Measurements from ENCODE around the gene TFAP2E.
"Not testable (repeated sequence)": the region's sequence is repeated elsewhere in the genome, so short reads cannot be mapped to it uniquely, and the experiment has no call there.

Gene TFAP2E

DNA sequence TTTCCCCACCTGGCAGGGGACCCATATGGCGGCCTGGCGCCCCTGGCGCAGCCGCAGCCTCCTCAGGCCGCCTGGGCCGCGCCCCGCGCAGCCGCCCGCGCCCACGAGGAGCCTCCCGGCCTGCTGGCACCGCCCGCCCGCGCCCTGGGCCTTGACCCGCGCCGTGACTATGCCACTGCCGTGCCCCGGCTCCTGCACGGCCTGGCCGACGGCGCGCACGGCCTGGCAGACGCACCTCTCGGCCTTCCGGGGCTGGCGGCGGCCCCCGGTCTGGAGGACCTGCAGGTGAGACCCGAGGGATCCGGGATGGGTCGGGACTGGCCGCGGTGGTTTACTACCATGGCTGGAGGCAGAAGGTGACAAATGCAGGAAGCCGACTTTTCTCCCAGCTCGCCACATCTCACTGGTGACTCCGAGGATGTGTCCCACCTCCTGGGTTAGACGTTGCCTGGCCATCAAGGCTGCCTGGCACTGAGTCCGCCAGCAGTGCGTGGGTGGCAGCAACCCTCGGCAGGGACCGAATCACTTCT lies 1.1 kb downstream of the TFAP2E start:
- DNase-seq (ENCODE audit: low read depth in 2 of 2), result no peak

DNA sequence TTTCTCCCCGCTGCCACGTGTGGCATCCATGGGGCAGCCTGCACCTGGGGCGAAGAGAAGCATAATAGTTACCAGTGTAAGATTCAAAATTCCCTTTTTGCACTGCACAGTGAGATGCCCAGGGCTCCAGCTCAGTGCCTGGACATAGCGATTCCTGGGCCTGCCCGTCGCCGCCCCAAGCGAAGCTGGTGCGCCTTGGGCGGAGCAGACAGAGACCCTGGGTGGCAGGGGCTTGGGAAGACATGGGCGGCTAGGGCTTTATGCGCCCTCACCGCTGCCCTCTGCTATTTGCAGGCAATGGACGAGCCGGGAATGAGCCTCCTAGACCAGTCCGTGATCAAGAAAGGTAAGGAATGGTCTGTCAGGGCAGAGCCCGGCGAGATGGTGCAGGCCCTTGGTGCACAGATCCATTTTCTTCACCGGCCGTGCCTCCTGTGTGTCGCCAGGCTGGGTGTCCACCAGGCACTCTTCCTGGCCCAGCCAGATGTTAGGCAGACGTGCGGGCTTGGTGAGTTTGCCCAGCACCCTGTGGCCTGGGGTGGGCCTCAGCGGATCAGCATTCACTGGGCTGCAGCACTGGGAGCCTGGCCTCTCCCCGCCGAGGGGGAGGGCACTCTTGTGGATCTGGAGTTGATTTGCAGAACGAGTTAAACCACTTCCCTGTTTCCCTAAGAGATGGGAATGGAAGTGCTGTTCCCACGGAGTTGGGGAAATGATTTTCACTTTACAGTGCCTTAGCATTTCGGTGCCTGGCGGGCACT lies 1.7 kb downstream of the TFAP2E start:
- DNase-seq (ENCODE audit: low read depth in 2 of 2), result no peak

DNA sequence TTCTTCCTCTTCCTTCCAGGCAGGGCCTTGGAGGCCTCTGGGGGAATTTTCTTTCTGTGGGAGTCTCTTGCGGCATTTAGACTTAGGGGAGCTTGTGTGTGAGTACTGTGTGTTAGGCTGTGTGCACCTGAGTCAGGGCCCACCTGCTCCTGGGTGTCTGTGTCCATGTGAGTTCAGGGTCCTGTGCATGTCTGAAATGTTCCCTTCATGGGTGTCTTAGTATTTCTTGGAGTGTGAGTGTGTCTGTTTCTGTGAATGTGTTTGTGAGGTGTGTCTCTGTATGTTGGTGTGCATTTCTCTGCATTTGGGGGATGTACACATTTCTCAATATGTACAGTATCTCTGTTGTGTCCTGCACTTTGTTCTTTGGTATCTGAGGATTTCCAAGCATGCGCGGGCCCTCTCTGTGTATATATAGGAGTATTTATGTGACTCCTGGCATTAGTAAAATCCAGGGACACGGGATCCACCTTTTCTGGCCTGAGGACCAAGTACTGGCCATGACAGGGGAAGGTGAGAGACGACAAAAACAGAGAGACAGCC lies 2.4 kb downstream of the TFAP2E start:
- no peak for DNase-seq (ENCODE audit: low read depth in 2 of 2)

DNA sequence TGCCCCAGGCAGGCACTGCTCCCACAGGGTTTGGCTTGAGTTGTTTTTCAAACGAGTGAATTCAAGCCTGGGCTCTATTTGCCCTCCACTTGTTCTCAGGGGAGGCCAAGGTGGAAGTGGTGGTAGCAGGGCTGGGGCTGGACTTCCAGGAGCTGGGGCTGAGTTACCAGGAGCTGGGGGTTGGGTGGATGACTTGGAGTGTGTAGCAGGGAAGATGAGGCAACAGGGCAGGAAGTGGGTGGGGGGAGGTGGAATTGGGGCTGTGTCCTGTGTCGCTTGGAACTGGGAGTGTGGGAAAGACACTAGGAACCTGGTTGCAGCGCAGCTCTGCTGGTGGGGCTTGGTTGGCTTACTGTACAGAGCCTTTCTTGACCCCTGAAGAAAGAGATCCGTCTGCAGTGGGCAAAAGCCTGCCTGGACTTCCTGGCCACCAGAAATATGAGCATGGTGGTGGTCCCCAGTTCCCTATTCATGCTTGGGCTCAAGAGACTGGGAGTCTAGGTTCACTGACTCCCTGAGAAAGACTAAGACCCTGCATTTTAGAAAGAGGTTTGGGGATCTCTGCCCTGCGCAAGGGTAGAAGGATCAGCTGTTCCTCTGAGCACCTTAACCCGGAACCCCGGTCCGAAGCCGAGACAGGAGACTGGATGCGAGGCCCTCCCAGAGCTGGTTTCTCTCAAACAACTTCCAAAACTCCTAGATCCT lies 3.1 kb downstream of the TFAP2E start:
- DNase-seq (ENCODE audit: low read depth in 2 of 2), result no peak

DNA sequence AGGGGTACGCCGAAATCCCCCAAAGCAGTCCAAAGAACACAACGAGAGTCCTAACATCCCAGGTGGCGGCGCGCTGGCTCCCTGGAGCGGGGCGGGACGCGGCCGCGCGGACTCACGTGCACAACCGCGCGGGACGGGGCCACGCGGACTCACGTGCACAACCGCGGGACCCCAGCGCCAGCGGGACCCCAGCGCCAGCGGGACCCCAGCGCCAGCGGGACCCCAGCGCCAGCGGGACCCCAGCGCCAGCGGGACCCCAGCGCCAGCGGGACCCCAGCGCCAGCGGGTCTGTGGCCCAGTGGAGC lies 3.6 kb downstream of the TFAP2E start:
- DNase-seq (ENCODE audit: low read depth in 2 of 2), result not testable (repeated sequence)

DNA sequence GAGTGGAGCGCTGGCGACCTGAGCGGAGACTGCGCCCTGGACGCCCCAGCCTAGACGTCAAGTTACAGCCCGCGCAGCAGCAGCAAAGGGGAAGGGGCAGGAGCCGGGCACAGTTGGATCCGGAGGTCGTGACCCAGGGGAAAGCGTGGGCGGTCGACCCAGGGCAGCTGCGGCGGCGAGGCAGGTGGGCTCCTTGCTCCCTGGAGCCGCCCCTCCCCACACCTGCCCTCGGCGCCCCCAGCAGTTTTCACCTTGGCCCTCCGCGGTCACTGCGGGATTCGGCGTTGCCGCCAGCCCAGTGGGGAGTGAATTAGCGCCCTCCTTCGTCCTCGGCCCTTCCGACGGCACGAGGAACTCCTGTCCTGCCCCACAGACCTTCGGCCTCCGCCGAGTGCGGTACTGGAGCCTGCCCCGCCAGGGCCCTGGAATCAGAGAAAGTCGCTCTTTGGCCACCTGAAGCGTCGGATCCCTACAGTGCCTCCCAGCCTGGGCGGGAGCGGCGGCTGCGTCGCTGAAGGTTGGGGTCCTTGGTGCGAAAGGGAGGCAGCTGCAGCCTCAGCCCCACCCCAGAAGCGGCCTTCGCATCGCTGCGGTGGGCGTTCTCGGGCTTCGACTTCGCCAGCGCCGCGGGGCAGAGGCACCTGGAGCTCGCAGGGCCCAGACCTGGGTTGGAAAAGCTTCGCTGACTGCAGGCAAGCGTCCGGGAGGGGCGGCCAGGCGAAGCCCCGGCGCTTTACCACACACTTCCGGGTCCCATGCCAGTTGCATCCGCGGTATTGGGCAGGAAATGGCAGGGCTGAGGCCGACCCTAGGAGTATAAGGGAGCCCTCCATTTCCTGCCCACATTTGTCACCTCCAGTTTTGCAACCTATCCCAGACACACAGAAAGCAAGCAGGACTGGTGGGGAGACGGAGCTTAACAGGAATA lies 4.2 kb downstream of the TFAP2E start:
- DNase-seq (ENCODE audit: low read depth in 2 of 2), result no peak

DNA sequence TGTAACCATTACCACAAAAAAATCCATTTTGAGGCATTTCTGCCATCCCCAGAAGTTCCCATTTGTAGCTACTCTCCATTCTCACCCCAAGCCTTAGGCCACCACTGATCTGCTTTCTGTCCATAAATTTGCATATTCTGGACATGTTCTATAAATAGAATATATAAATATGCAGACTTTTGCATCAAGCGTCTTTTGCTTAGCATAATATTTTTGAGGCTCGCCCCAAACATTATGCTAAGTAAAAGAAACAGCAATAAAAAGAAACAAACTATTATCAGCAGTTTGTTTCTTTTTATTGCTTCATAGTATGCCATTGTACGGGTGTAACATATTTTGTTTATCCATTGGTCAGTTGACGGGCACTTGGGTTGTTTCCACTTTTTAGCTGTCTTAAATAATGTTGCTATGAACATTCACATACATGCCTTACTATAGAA lies 7.9 kb downstream of the TFAP2E start:
- no peak for DNase-seq (ENCODE audit: low read depth in 2 of 2)

DNA sequence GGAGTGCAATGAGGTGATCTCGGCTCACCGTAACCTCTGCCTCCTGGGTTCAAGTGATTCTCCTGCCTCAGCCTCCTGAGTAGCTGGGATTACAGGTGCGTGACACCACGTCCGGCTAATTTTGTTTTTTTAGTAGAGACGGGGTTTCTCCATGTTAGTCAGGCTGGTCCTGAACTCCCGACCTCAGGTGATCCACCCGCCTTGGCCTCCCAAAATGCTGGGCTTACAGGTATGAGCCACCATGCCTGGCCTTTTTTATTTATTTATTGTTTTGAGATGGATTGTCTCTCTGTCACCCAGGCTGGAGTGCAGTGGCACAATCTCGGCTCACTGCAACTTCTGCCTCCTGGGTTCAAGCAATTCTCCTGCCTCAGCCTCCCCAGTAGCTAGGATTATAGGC lies 8.5 kb downstream of the TFAP2E start:
- DNase-seq (ENCODE audit: low read depth in 2 of 2), result not testable (repeated sequence)

DNA sequence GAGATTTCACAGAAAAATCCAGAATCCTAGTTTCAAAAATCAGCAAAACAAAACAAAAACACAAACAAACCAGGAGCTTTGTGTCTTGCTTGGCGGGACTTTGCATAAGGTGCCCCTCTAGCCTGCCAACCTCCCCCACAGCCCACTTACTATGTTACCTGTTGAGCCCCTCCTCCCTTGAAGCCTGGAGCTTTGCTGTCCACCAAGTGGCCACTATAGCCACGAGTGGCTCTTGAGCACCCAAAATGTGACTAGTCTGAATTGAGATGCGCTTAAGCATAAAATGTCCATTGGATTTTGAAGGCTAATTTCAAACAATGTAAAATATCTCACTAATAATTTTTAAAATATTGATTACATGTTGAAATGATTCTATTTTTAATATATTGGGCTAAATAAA lies 12.2 kb downstream of the TFAP2E start:
- no peak for DNase-seq (ENCODE audit: low read depth in 2 of 2)

DNA sequence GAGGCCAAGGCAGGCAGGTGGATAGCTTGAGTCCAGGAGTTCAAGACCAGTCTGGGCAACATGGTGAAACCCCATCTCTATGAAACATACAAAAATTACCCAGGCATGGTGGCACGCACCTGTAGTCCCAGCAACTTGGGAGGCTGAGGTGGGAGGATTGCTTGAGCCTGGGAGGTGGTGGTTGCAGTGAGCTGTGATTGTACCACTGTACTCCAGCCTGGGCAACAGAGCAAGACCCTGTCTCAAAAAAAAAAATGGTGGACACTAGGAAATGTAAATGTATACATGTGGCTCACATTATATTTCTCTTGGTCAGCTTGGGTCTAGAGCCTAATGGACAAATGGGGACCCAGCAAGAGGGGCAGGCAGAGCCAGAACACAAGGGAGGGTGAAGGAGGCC lies 12.7 kb downstream of the TFAP2E start:
- not testable (repeated sequence) for DNase-seq (ENCODE audit: low read depth in 2 of 2)

DNA sequence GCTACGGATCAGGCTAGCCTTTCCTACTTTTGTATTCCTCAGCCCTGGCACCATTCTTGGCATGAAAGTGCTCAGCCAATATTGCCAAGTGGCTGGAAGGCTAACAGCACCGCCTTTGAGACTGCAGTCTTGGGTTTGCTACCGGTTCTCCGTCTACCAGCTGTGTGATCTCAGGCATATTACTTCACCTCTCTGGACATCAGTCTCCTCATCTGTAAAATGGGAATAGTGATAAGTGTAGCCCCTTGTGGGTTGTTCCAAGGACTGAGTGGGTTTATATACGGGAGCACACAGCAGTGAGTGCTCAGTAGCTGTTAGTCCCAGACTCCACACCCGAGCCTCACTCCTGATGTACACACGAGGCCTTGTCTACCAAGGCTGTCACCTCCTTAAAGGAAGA lies 13.7 kb downstream of the TFAP2E start:
- DNase-seq (ENCODE audit: low read depth in 2 of 2), result no peak

DNA sequence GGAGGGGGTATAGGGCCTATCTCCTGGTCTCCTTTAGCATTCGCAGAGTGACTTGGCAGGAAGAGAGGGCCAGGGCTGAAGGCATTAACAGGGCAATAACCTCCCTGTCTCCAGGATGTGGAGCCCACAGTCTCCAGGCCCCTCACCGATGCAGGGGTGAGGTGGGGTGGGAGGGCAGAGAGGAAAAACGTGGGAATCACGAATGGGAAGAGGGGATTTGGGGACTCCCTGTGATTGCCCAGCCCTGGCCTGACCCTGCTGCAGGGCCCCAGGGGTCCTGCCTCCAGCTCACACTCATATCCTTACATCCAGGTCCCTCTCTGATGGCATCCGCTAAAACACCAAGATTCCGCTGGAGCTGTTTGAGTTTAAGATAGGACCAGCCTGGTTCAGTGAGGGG lies 14.6 kb downstream of the TFAP2E start:
- DNase-seq (ENCODE audit: low read depth in 2 of 2), result no peak

DNA sequence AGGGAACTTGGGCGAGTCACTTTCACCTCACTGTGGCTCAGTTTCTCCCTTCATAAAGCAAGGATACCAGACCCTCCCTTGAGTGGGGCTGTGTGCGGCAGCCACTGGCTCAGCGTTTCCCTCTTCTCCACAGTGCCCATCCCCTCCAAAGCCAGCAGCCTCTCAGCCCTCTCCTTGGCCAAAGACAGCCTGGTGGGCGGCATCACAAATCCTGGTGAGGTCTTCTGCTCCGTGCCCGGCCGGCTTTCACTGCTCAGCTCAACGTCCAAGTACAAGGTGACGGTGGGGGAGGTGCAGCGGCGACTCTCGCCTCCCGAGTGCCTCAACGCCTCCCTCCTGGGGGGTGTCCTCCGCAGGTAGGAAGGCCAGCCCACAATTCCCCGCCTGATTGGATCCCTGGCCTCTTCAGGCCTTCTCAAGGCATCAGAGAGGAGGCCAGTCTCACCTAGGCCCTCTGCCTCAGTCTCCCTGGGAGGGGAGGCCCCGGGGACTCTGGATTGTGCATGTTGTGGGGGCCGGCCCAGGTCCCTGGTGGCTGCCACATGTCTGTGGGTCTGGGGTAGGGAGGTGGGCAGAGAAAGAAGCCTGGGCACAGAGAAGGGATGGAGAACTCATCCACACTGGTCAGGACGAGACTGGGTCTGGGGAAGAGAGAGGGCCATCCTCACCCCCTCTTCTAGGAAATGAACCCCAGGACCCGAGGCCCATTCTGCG lies 15.2 kb downstream of the TFAP2E start:
- no peak for DNase-seq (ENCODE audit: low read depth in 2 of 2)

DNA sequence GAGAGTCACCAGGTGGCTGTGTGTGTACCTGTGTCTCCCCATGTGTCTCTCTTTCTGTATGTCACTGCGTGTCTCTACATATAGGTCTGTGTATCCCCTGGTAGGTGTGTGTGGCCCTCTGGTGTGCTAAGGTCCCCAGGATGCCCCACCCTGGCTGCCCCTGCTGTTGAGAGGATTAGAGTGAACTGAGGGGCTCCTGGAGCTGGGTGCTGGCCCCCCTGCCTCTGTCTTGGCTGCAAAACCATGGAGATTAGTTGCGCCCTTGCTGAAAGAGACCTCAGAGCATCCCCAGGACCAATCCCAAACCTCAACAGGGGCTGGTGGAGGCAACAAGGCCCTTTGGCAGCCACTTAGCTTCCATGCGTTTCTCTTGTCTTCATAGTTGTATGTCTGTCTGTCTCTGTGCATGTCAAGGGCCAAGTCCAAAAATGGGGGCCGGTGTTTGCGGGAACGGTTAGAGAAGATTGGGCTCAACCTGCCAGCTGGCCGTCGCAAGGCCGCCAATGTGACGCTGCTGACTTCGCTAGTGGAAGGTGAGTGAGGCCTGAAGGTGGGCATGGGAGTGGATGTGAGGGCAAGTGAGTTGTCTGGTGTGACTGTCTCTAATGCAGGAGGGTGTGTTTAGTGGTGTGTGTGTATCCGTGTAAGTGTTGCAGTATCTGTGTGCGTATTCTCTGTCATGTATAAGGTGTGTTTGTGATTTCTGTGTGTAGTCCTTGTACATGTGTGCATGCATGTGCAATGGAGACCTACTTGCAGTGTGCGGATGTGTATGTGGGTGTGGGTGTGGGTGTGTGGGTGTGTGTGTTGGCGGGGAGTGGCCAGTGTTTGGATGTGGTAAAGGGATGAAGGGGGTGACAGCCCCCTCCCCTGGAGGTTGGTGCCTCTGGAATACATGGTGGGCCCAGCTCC lies 16.7 kb downstream of the TFAP2E start:
- DNase-seq (ENCODE audit: low read depth in 2 of 2), result no peak

DNA sequence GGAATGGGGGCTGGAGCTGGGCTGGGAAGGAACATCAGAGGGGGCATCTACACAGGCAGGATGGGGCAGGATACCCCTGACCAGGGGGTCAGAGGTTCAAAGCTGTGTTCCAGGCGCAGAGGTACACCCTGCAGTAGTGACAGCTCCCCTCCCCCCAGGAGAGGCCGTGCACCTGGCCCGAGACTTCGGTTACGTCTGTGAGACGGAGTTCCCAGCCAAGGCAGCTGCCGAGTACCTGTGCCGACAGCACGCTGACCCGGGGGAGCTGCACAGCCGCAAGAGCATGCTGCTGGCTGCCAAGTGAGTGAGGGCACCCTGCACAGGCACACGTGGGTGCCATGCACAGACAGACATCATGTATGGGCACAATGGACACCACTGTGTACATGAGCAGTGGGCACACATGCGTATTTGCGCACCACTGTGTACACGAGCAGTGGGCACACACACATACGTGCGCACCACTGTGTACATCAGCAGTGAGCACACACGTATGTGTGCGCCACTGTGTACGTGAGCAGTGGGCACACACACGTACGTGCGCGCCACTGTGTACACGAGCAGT lies 17.4 kb downstream of the TFAP2E start:
- no peak for DNase-seq (ENCODE audit: low read depth in 2 of 2)

DNA sequence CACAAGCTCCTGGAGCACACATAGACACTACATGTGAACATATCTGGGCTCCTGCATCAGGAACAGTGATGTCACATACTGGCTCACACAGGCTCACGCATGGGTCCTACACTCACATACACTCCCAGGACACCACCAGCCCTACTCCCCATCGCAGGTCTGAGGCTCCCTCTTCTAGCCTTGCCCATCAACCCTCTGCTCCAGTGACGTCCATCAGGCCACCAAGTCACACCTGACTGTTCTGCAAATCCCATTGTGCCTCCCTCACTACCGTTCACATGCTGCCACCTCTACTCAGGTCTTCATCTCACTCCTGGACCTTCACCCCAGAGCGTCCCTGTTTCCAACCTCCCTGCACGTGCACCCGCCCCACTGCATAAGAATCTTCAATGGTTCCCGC lies 18.1 kb downstream of the TFAP2E start:
- no peak for DNase-seq (ENCODE audit: low read depth in 2 of 2)

DNA sequence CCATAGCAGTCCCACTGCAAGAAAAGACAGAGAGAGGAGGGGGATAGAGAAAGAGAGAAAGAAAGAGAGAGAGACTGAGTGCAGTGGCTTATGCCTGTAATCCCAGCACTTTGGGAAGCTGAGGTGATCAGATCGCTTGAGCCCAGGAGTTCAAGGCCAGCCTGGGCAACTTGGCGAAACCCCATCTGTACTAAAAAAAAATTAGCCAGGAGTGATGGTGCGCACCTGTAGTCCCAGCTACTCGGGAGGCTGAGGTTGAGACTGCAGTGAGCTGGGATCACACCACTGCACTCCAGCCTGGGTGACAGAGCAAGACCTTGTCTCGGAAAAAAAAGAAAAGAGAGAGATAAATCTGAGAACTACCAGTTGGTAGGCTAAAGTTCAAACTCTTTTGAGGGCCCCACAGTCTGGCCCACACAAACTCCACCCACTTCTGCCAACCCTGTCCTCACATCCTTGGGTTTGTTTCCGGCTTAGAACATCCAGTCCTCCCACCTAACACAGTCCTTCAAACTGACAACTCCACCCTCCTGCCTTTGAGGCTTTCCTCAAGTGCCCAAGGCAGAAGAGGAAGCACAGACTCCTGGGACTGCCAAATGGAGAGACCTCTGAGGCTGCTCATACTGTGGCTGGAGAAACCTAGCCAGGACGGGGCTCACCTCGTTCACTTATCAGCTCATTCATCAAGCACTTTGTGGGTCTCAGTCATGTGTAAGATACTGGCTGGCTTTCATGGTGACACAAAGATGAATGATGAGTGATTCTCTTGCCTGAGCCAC lies 20.1 kb downstream of the TFAP2E start:
- no peak for DNase-seq (ENCODE audit: low read depth in 2 of 2)

DNA sequence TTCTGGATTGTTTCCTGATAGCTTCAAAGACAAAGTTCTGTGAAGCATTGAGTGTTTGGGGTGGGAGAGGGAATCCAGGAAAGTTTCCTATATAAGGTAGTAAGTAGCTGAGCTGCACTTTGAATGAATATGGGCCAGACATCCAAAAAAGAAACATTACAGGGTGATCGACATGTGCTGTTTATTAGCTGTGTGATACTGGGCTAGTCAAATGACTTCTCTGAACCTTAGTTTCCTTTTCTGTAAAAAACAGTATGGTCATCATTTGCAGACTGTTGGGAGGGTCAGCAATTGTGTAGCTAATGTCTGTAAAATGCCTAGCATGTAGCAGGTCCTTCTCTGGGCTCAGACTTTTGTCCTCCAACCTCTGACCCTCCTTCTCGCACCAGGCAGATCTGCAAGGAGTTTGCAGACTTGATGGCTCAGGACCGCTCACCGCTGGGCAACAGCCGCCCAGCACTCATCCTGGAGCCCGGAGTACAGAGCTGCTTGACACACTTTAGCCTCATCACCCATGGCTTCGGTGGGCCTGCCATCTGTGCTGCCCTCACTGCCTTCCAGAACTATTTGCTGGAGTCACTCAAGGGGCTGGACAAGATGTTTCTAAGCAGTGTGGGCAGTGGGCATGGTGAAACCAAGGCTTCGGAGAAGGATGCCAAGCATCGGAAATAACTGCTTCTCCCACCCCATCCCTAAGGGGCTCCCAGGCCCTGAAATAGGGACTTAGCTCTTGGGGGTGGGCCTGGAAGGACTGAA lies 21.1 kb downstream of the TFAP2E start:
- DNase-seq (ENCODE audit: low read depth in 2 of 2), result no peak
